Measurements from ENCODE around the gene PRAC2.

Gene PRAC2

DNA sequence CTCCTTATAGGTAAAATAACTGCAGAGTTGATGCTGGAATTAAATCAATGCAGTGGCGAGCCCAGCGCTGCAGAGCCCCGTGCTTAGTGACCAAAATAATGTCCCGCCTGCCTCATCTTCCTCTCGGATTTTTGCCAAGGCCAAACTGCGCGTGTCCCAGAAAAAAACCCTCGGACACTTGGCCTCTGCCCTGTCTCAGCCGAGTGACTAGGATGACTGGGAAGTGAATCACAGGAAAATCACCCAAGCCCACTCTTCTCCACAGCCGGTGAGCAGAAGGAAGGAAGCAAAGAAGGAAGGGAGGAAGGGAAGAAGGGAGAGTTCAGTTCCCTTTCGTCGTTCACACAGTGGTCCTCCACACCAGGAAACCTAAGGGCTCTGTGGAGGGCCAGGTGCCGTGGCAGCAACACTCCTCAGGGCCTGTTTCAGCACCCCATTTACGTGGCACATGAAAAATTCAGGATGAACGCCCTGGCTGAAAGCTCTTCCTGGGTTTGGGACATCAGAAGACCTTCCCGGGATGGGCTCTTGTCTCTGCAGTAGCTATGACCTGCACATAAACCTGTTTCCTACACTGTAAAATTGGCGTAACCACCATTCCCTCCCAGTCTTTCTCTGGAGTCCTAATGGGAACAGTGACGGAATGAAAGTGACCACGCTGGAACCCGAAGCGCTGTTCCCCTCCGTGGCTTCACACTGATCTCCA is 31.0 kb downstream of the PRAC2 start:
- H3K9me3 ChIP-seq (ENCODE audit: low read length) = no peaks in the 10 kb centered on the region
- H3K27me3 ChIP-seq (ENCODE audit: control insufficient read depth in 1 of 2, insufficient read depth in 2 of 2, low read length in 2 of 2) = peaks cover 74 to 81% of the 10 kb centered on the region in 2 donors
- H3K4me3 ChIP-seq (ENCODE audit: low read depth in 1 of 2, low read length in 2 of 2) = no peak overlapping the region
- no peak overlapping the region for H3K27ac ChIP-seq (ENCODE audit: low read depth, low read length)
- peaks cover 5% of the 10 kb centered on the region for H3K4me1 ChIP-seq (ENCODE audit: insufficient read depth, low read length)
- H3K9ac ChIP-seq (ENCODE audit: low read length) = no peak overlapping the region
- no peaks in the 10 kb centered on the region for H3K36me3 ChIP-seq (ENCODE audit: insufficient read depth, low read length)

DNA sequence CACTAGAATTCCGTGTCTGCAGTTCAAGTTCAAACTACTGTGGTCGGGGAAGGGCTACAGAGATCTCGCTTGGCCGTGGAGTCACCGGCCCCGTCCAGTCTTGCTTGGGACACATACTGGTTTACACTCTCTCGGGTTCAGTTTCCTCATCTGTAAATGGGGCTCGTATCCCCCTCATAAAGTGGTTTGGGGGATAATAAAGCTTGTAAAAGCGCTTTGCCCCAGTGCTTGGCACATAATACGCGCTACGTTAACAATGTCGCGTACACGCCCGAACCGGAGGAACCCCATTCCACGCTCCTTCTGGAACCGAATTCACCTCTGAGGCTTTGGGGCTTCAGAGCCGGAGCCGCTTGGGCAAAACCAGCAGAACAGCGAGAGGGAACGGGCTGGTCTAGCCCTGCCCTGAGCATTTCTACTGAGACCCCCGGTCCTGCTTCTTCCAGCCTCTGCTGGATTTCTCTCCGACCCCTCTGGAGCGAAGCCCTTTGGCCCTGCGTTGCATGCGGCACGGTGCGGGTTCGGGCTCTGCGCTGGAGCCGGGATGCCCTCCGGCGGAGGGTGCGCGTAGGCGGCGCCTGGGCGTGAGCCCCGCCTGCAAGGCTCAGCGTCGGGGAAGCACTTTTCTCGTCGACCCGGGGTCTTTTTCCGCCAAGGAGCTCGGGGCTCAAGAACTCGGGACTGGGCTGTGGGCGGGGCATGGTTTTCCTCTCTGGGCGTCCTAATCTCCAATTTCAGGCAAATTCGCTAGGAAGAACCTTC is 31.7 kb downstream of the PRAC2 start:
- Histone ChIP-seq H3K27me3 (ENCODE audit: control insufficient read depth in 1 of 2, insufficient read depth in 2 of 2, low read length in 2 of 2) (peaks cover 67 to 76% of the 10 kb centered on the region in 2 donors), H3K4me3 (ENCODE audit: low read depth in 1 of 2, low read length in 2 of 2) (no peak overlapping the region), H3K27ac (ENCODE audit: low read depth, low read length) (no peak overlapping the region), H3K9me3 (ENCODE audit: low read length) (no peaks in the 10 kb centered on the region), H3K36me3 (ENCODE audit: insufficient read depth, low read length) (no peaks in the 10 kb centered on the region), H3K4me1 (ENCODE audit: insufficient read depth, low read length) (peaks cover 5% of the 10 kb centered on the region), H3K9ac (ENCODE audit: low read length) (no peak overlapping the region)

DNA sequence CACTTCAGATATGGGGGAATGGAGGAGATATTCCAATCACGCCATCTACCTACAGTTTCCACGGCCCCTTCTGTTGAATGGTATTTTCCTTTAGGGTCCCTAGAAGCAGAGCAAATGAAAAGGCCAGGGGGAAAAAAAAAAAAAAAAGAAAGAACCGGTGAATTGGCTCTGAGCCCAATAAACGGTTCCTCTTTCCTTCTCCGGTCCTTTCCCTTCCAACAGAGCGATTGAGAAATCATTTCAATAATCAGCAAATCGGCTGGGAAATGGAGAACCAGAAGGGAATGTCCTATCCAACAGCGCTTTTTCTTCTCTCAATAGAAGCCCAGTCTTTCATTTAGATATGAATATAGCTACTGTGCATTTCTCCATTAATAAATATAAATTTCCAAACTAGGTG is 32.4 kb downstream of the PRAC2 start:
- H3K4me3 ChIP-seq (ENCODE audit: low read depth in 1 of 2, low read length in 2 of 2) = no peak overlapping the region
- no peak overlapping the region for H3K27ac ChIP-seq (ENCODE audit: low read depth, low read length)
- peaks cover 60 to 71% of the 10 kb centered on the region in 2 donors for H3K27me3 ChIP-seq (ENCODE audit: control insufficient read depth in 1 of 2, insufficient read depth in 2 of 2, low read length in 2 of 2)
- H3K4me1 ChIP-seq (ENCODE audit: insufficient read depth, low read length) = peaks cover 5% of the 10 kb centered on the region
- H3K9me3 ChIP-seq (ENCODE audit: low read length) = no peaks in the 10 kb centered on the region
- no peaks in the 10 kb centered on the region for H3K36me3 ChIP-seq (ENCODE audit: insufficient read depth, low read length)
- no peak overlapping the region for H3K9ac ChIP-seq (ENCODE audit: low read length)

DNA sequence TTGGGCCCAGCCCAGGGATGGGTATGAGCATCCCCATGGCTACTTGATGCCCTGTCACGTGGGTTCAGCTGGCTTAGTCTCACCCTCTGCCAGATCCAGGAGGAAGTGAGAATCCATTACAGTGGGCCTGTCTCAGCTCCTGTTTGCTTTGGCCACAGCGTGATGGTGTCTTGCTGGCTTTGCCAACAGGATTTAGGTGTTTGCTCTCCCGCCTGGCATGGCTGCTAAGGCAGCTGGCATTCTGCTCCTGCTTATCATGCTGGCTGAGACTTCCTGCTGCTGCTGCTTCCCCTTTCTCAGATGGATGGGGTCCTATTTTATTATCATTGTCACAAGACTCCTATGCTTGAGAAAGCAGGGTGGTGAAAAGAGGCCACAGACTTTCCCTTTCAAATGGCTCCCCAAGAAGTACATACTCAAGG is 33.9 kb downstream of the PRAC2 start:
- Histone ChIP-seq H3K9ac (ENCODE audit: low read length) (no peak overlapping the region), H3K4me3 (ENCODE audit: low read depth in 1 of 2, low read length in 2 of 2) (no peak overlapping the region), H3K4me1 (ENCODE audit: insufficient read depth, low read length) (peaks cover 5% of the 10 kb centered on the region), H3K27me3 (ENCODE audit: control insufficient read depth in 1 of 2, insufficient read depth in 2 of 2, low read length in 2 of 2) (peaks cover 47 to 61% of the 10 kb centered on the region in 2 donors), H3K36me3 (ENCODE audit: insufficient read depth, low read length) (no peaks in the 10 kb centered on the region), H3K9me3 (ENCODE audit: low read length) (no peaks in the 10 kb centered on the region), H3K27ac (ENCODE audit: low read depth, low read length) (no peak overlapping the region)

DNA sequence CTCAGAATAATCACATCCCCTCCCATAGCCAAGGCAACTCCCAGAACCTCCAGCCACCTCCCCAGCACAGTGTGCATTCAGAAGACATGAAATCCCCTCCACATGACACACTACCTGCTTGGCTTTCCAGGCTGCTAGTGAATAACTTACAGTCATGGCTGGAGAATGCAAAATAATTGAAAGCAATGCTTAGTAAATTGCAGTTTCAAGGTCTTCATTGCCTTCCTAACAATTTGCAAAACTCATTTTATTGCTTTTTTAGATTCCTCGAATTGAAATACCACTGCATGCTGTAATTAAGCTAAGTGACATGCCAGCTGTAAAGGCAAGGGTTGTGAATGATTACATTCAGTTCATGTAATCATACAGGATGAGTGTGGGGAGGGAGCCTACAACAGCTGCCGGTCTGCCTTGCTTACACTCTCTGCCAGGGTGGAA is 34.6 kb downstream of the PRAC2 start:
- no peak overlapping the region for H3K4me3 ChIP-seq (ENCODE audit: low read depth in 1 of 2, low read length in 2 of 2)
- no peak overlapping the region for H3K9ac ChIP-seq (ENCODE audit: low read length)
- peaks cover 40 to 56% of the 10 kb centered on the region in 2 donors for H3K27me3 ChIP-seq (ENCODE audit: control insufficient read depth in 1 of 2, insufficient read depth in 2 of 2, low read length in 2 of 2)
- no peaks in the 10 kb centered on the region for H3K36me3 ChIP-seq (ENCODE audit: insufficient read depth, low read length)
- H3K27ac ChIP-seq (ENCODE audit: low read depth, low read length) = no peak overlapping the region
- H3K9me3 ChIP-seq (ENCODE audit: low read length) = no peaks in the 10 kb centered on the region
- peaks cover 5% of the 10 kb centered on the region for H3K4me1 ChIP-seq (ENCODE audit: insufficient read depth, low read length)

DNA sequence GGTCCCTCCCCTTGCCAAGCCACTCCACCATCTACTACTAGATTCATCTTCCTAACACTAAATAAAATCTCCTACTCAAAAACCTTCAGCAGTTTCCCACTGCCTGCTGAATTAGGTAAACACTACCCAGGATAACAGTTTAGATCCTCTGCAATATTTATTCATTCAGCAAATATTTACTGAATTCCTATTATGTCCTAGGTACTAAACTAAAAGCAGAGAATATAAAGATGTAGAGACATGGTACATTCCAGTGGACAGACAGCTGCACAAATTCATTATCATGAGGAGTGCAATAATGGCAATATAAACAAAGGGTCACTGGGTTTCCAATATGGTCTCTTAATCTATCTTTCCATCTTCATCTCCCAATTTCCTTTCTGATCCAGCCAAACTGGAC is 36.3 kb downstream of the PRAC2 start:
- H3K9me3 ChIP-seq (ENCODE audit: low read length) = no peaks in the 10 kb centered on the region
- no peak overlapping the region for H3K9ac ChIP-seq (ENCODE audit: low read length)
- no peak overlapping the region for H3K4me3 ChIP-seq (ENCODE audit: low read depth in 1 of 2, low read length in 2 of 2)
- no peaks in the 10 kb centered on the region for H3K36me3 ChIP-seq (ENCODE audit: insufficient read depth, low read length)
- peaks cover 23 to 40% of the 10 kb centered on the region in 2 donors for H3K27me3 ChIP-seq (ENCODE audit: control insufficient read depth in 1 of 2, insufficient read depth in 2 of 2, low read length in 2 of 2)
- H3K4me1 ChIP-seq (ENCODE audit: insufficient read depth, low read length) = no peaks in the 10 kb centered on the region
- H3K27ac ChIP-seq (ENCODE audit: low read depth, low read length) = no peak overlapping the region

DNA sequence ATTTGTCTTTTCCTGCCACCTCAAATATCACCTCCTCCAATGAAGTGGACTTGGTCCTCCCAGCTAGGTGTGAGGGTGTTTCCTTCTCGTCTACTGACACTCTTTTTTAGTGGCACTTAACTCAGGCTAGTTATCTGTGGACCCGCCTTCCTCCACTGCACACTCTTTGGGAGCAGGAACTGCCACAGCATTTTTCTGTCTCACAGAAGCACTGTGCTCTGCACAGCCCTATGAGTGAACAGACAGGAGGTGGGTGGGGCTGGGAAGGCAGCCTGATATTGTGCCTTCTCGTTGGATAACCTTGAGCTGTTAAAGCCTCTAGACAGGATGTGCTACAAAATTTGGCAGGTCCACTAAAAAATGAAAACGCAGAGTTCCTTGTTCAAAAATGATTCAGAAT is 37.4 kb downstream of the PRAC2 start:
- Histone ChIP-seq H3K9me3 (ENCODE audit: low read length) (no peaks in the 10 kb centered on the region), H3K4me3 (ENCODE audit: low read depth in 1 of 2, low read length in 2 of 2) (no peak overlapping the region), H3K4me1 (ENCODE audit: insufficient read depth, low read length) (no peaks in the 10 kb centered on the region), H3K27me3 (ENCODE audit: control insufficient read depth in 1 of 2, insufficient read depth in 2 of 2, low read length in 2 of 2) (peaks cover 12 to 29% of the 10 kb centered on the region in 2 donors), H3K27ac (ENCODE audit: low read depth, low read length) (no peak overlapping the region), H3K36me3 (ENCODE audit: insufficient read depth, low read length) (no peaks in the 10 kb centered on the region), H3K9ac (ENCODE audit: low read length) (no peak overlapping the region)

DNA sequence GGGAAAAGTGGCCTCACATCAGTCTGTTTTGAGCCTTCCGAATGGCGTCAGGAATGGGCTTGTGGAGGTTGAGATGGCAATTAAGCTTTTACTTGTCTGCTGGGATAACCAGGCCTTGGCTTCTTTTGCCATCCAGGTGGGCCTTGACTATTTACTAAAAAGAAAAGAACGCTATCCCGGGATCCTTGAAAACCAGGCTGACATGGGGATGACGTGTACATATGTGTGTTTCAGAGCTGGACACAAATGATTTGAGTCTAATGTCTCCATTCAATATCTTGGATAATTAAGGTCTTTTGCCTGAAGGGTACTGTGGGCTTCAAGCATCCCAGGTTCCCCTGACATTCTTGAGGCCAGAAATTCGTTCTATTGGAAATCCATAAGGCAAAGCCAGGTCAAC is 38.1 kb downstream of the PRAC2 start:
- Histone ChIP-seq H3K27ac (ENCODE audit: low read depth, low read length) (no peak overlapping the region), H3K27me3 (ENCODE audit: control insufficient read depth in 1 of 2, insufficient read depth in 2 of 2, low read length in 2 of 2) (peaks cover 5 to 22% of the 10 kb centered on the region in 2 donors)

DNA sequence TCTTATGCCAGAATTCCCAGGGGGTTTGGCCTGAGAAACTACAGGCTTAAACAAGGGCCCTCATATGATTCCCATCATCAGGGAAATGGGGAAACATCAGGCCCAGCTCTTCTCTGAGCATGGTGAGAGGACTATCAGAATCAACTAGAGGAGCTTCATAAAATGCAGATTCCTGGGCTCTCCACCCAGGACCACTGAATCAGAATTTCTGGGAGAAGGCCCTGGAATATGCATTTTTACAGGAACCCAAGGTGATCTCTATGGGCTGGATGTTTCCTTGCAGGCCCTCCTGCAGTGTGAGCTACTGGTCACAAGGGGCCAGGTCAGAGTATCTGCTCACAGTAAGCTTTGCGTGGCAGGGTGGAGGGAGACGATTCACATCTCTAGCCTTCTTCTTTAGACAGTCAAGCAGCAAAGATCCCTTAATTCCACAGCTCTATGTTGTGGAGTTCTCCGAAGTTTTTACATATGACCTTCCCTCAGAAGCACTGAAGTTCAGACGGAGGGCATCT is 44.3 kb downstream of the PRAC2 start:
- no peak overlapping the region for H3K9ac ChIP-seq (ENCODE audit: low read length)
- H3K4me1 ChIP-seq (ENCODE audit: insufficient read depth, low read length) = no peaks in the 10 kb centered on the region
- peaks cover 0 to 4% of the 10 kb centered on the region in 2 donors for H3K27me3 ChIP-seq (ENCODE audit: control insufficient read depth in 1 of 2, insufficient read depth in 2 of 2, low read length in 2 of 2)
- H3K4me3 ChIP-seq (ENCODE audit: low read depth in 1 of 2, low read length in 2 of 2) = no peak overlapping the region
- no peak overlapping the region for H3K27ac ChIP-seq (ENCODE audit: low read depth, low read length)
- no peaks in the 10 kb centered on the region for H3K9me3 ChIP-seq (ENCODE audit: low read length)
- no peaks in the 10 kb centered on the region for H3K36me3 ChIP-seq (ENCODE audit: insufficient read depth, low read length)

More for the DNA sequence above, 38.1 kb downstream of the PRAC2 start:
- H3K36me3 ChIP-seq (ENCODE audit: insufficient read depth, low read length) = no peaks in the 10 kb centered on the region
- H3K9ac ChIP-seq (ENCODE audit: low read length) = no peak overlapping the region
- no peak overlapping the region for H3K4me3 ChIP-seq (ENCODE audit: low read depth in 1 of 2, low read length in 2 of 2)
- H3K4me1 ChIP-seq (ENCODE audit: insufficient read depth, low read length) = no peaks in the 10 kb centered on the region
- H3K9me3 ChIP-seq (ENCODE audit: low read length) = no peaks in the 10 kb centered on the region

DNA sequence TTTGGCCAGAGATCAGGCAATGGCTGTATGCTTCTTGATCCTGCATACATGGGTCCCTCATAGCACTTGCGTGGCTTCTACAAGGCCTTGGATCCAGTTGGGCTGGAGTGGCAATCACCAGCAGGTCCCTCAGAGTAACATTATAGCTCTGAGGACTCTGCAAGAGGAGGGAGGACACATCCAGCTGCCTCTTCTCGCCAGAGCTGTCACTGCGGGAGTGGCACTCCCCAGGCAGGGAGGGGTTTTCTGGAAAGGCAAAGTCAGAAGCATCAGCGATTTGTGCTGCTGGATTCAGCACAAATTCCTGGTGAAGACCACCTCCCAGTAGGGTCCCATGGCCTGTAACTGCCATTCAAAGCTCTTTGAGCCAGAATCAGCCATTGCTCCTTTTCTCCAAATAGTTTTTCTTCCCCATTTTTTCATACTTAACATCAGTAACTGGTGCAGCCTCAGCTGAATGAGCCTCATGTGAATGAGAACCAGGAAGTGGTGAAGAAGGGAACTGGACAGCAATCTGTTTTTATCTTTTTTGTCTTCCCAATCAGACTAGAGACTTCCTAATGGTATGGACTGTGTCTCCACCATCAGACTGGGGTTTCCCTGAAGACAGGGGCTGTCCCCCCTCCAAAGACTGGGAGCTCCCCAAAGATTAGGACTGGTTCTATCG is 46.2 kb downstream of the PRAC2 start:
- no peaks in the 10 kb centered on the region for H3K9me3 ChIP-seq (ENCODE audit: low read length)
- no peaks in the 10 kb centered on the region for H3K27me3 ChIP-seq (ENCODE audit: control insufficient read depth in 1 of 2, insufficient read depth in 2 of 2, low read length in 2 of 2)
- H3K9ac ChIP-seq (ENCODE audit: low read length) = no peak overlapping the region
- H3K36me3 ChIP-seq (ENCODE audit: insufficient read depth, low read length) = no peaks in the 10 kb centered on the region
- H3K27ac ChIP-seq (ENCODE audit: low read depth, low read length) = no peak overlapping the region
- no peaks in the 10 kb centered on the region for H3K4me1 ChIP-seq (ENCODE audit: insufficient read depth, low read length)
- no peak overlapping the region for H3K4me3 ChIP-seq (ENCODE audit: low read depth in 1 of 2, low read length in 2 of 2)

DNA sequence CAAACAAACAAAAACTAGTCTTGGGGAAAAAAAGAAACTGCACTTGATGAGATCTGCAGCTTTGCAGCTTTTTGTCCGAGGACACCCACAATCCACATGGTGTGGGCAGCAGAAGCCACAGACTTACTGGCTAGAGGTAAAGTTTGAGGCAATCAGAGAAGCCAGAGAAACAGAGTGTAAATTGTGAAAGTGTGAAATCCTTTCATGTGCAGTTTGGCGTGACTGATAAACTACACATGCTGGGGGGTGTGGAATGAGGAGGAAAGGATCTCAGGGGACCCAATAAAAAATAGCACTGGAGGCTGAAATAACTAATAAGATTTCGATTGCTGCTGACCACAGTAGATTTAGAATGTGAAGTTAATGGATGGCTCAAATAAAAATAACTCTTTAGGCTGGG is 48.0 kb downstream of the PRAC2 start:
- no peak overlapping the region for H3K27ac ChIP-seq (ENCODE audit: low read depth, low read length)
- no peaks in the 10 kb centered on the region for H3K4me1 ChIP-seq (ENCODE audit: insufficient read depth, low read length)
- H3K9me3 ChIP-seq (ENCODE audit: low read length) = no peaks in the 10 kb centered on the region
- no peak overlapping the region for H3K9ac ChIP-seq (ENCODE audit: low read length)
- H3K36me3 ChIP-seq (ENCODE audit: insufficient read depth, low read length) = no peaks in the 10 kb centered on the region
- no peaks in the 10 kb centered on the region for H3K27me3 ChIP-seq (ENCODE audit: control insufficient read depth in 1 of 2, insufficient read depth in 2 of 2, low read length in 2 of 2)
- H3K4me3 ChIP-seq (ENCODE audit: low read depth in 1 of 2, low read length in 2 of 2) = no peak overlapping the region
